Mucosa of descending colon (tissue), 3 donors: ENCODE results near the gene REXO1. TPM values are rescaled to one million over a fixed set of nuclear protein-coding genes. Genes with fewer than 3 reads are reported as not detected.

Experiments
- ATAC-seq: fragments of 200-7000 bp; cut with Tn5 transposase; one replicate; pipeline ENCODE4 v1.9.1; 2020; ENCODE audit warnings: mild to moderate bottlenecking, moderate library complexity
- DNase-seq, 3 donors: peaks; one replicate each; pipeline ENCODE4 v3.0.0-alpha.2; 2020
- H3K36me3 ChIP-seq: fragments of 200-600 bp; one replicate; pipeline ENCODE4 v1.8.0; 2021; ENCODE audit warnings: low read depth, mild to moderate bottlenecking
- H3K4me1 ChIP-seq: fragments of 200-600 bp; one replicate; pipeline ENCODE4 v1.8.0; 2021; ENCODE audit warnings: low read depth, mild to moderate bottlenecking
- H3K4me3 ChIP-seq: fragments of 200-600 bp; one replicate; pipeline ENCODE4 v1.8.0; 2021; ENCODE audit warnings: mild to moderate bottlenecking
- H3K9me3 ChIP-seq: fragments of 200-600 bp; one replicate; pipeline ENCODE4 v1.8.0; 2021; ENCODE audit warnings: mild to moderate bottlenecking
- CTCF ChIP-seq: fragments of 200-600 bp; IDR thresholded peaks from one replicate; pipeline ENCODE4 v1.8.0; 2022; ENCODE audit warnings: antibody characterized with exemption, mild to moderate bottlenecking
- intact Hi-C, 2 donors: fragments of 100-400 bp; cut with DNase I in 1 of 2; cut with micrococcal nuclease in 1 of 2; formaldehyde crosslinking; loops; one replicate each; pipeline versions ENCODE4 v1.11.0 to v1.11.1; 2022; cut with DNase I, micrococcal nuclease
- total RNA-seq, 3 donors: library from RNA; stranded (reverse); fragmentation: NEBNext Ultra II Directional in 2 of 3; extraction: Animal tissue kit (Norgen Biotek cat#: 25700) in 2 of 3; gene quantifications; one replicate each; pipeline versions ENCODE4 v1.2.1 to v1.2.4, GENCODE V29; 2021 to 2023
- donor health status: DM: no; HTN: no; CAD: no; lungs with moderate emphysema.
- donor health status: DM: no; HTN: no; CAD: no.
- donor health status: DM: no; HTN: yes; CAD: no.

REXO1 gene
- total RNA-seq, 3 donors from 2014 or later = 45.4 to 54.3 (median 50.2) TPM

GRCh38 chr19:1862424-1863327 lies 14.4 kb upstream of the REXO1 start:
- Histone ChIP-seq H3K36me3 (no peaks in the 10 kb centered on the region), H3K9me3 (no peaks in the 10 kb centered on the region), H3K4me3 (peak overlapping the region; percentile 39), H3K4me1 (peaks cover 45% of the 10 kb centered on the region)
- no peak for TF ChIP-seq CTCF
- peak; percentile 71 to 81 (median 76) for DNase-seq
- intact Hi-C loops = no loop called here
- ATAC-seq = peak; percentile 4

GRCh38 chr19:1862068-1862423 lies 13.8 kb upstream of the REXO1 start:
- Histone ChIP-seq H3K4me1 (peaks cover 46% of the 10 kb centered on the region), H3K36me3 (no peaks in the 10 kb centered on the region), H3K9me3 (no peaks in the 10 kb centered on the region), H3K4me3 (peak overlapping the region; percentile 39)
- no peak for TF ChIP-seq CTCF
- DNase-seq (peak in 1 of 3 donors; percentile 75), ATAC-seq (no peak)
- intact Hi-C loops = no loop called here

- Histone ChIP-seq H3K4me3 (no peak overlapping the region), H3K36me3 (no peaks in the 10 kb centered on the region), H3K4me1 (peaks cover 46% of the 10 kb centered on the region), H3K9me3 (no peaks in the 10 kb centered on the region)
- TF ChIP-seq CTCF = no peak
- intact Hi-C loops = no loop called here
- ATAC-seq (no peak), DNase-seq (peak in 2 of 3 donors; percentile 55 to 69)
Observed at GRCh38 chr19:1861599-1862031, 13.3 kb upstream of the REXO1 start.

GRCh38 chr19:1860821-1861598 lies 12.7 kb upstream of the REXO1 start:
- no peak for DNase-seq
- no peak overlapping the region for H3K4me3 ChIP-seq
- peaks cover 52% of the 10 kb centered on the region for H3K4me1 ChIP-seq
- H3K9me3 ChIP-seq = no peaks in the 10 kb centered on the region
- no peak for ATAC-seq
- intact Hi-C loops = no loop called here
- no peaks in the 10 kb centered on the region for H3K36me3 ChIP-seq
- no peak for TF ChIP-seq CTCF

- TF ChIP-seq CTCF = no peak
- no peak for ATAC-seq
- intact Hi-C loops = no loop called here
- H3K4me3 ChIP-seq = no peak overlapping the region
- no peaks in the 10 kb centered on the region for H3K36me3 ChIP-seq
- no peaks in the 10 kb centered on the region for H3K9me3 ChIP-seq
- peak; percentile 80 to 84 (median 82) for DNase-seq
- H3K4me1 ChIP-seq = peaks cover 59% of the 10 kb centered on the region
Observed at GRCh38 chr19:1860042-1860775, 11.9 kb upstream of the REXO1 start.
